ENCODE results near the gene GREB1. TPM values are rescaled to one million over a fixed set of nuclear protein-coding genes. Genes with fewer than 3 reads are reported as not detected.

The GREB1 gene
- total RNA-seq, 1 experiment from 2014 or later, result 16.5 TPM

GRCh38 chr2:11675423-11676112 lies 141.7 kb downstream of the GREB1 start:
- Histone ChIP-seq H2BK120ac (ENCODE audit: low read depth, low read length, poor library complexity, severe bottlenecking) (no peak overlapping the region), H3T11ph (ENCODE audit: low read length) (no peak overlapping the region), H2AFZ (ENCODE audit: low read length) (no peak overlapping the region), H3K27ac (ENCODE audit: insufficient read length, low read depth, low read length) (no peak overlapping the region), H3K18ac (ENCODE audit: insufficient read length, low read depth, low read length) (no peak overlapping the region), H3K79me1 (ENCODE audit: insufficient read depth, low read depth, low read length, poor library complexity, severe bottlenecking) (no peaks in the 10 kb centered on the region), H4K5ac (ENCODE audit: insufficient read length, low read depth, low read length) (no peak overlapping the region), H2BK20ac (ENCODE audit: low read depth, low read length, poor library complexity, severe bottlenecking) (no peak overlapping the region), H3K4me2 (ENCODE audit: insufficient read depth, insufficient read length, low read length) (no peak overlapping the region), H2BK15ac (ENCODE audit: low read depth, low read length) (no peak overlapping the region), H4K8ac (replicated peaks; ENCODE audit: insufficient read length, low read depth, low read length) (no peak overlapping the region), H3K56ac (ENCODE audit: insufficient read length, low read depth, low read length) (no peak overlapping the region), H3K14ac (ENCODE audit: insufficient read depth, low read length) (no peak overlapping the region), H3K23ac (ENCODE audit: insufficient read length, low read depth, low read length) (no peak overlapping the region), H2AK5ac (ENCODE audit: insufficient read length, low read length) (no peak overlapping the region), H3K4me1 (ENCODE audit: insufficient read depth, low read length) (peaks cover 4% of the 10 kb centered on the region; the same call in 1 of the 2 replicates), H3K27me3 (ENCODE audit: insufficient read depth, low read length) (no peaks in the 10 kb centered on the region), H2BK12ac (ENCODE audit: insufficient read length, low read depth, low read length) (no peak overlapping the region), H4K91ac (ENCODE audit: insufficient read length, low read depth, low read length) (no peak overlapping the region), H3K4ac (ENCODE audit: low read depth, low read length) (no peak overlapping the region), H3K23me2 (ENCODE audit: insufficient read length, low read depth, low read length, poor library complexity, severe bottlenecking) (no peaks in the 10 kb centered on the region), H3K9me3 (ENCODE audit: control insufficient read depth, low read depth, low read length) (no peaks in the 10 kb centered on the region), H3K9ac (ENCODE audit: extremely low read depth, insufficient read length, low read length) (no peak overlapping the region), H2BK5ac (ENCODE audit: insufficient read length, low read length) (no peak overlapping the region), H4K20me1 (ENCODE audit: control insufficient read depth, insufficient read depth, insufficient read length) (no peaks in the 10 kb centered on the region), H3K79me2 (ENCODE audit: insufficient read depth, low read length) (no peaks in the 10 kb centered on the region)
- no CpG with 5 or more reads among the region's 3 CpGs for WGBS (ENCODE audit: extremely low coverage, insufficient read length, low lambda C conversion rate)
- peaks cover 33% of the 10 kb centered on the region for H3K27me3 Mint-ChIP-seq (ENCODE audit: low read depth)
- H3K27ac Mint-ChIP-seq, result no peak overlapping the region
- no peaks in the 10 kb centered on the region; a peak in 1 of 7 replicates for H3K36me3 Mint-ChIP-seq (ENCODE audit: insufficient read depth in 1 of 3, low read depth in 3 of 3)
- DNase-seq, result no peak
- H3K9me3 Mint-ChIP-seq, result no peaks in the 10 kb centered on the region
- peaks cover 28 to 33% of the 10 kb centered on the region in 2 experiments for H3K4me1 Mint-ChIP-seq
- no peak overlapping the region for H3K4me3 Mint-ChIP-seq
- no peak for TF ChIP-seq CTCF (conservative IDR thresholded peaks at IDR 0.05)
